Measurements from ENCODE around the gene KIAA1586. TPM values are rescaled to one million over a fixed set of nuclear protein-coding genes. Genes with fewer than 3 reads are reported as not detected.
A peak's percentile ranks its signal among the peaks of the same experiment; 100 is the strongest.
"Not testable (repeated sequence)": the region's sequence is repeated elsewhere in the genome, so short reads cannot be mapped to it uniquely, and the experiment has no call there.

The KIAA1586 gene
- total RNA-seq, 1 donor = 17.4 TPM

GRCh38 chr6:57040011-57040410 lies 6.5 kb upstream of the KIAA1586 start:
- H3K79me2 ChIP-seq (ENCODE audit: insufficient read depth, low read length) = no peaks in the 10 kb centered on the region
- H3K9me3 ChIP-seq (ENCODE audit: low read depth, low read length) = no peaks in the 10 kb centered on the region
- no peak overlapping the region for H3K27ac ChIP-seq (ENCODE audit: low read depth, low read length)
- TF ChIP-seq CTCF (IDR thresholded peaks at IDR 0.05; ENCODE audit: extremely low read depth, low read depth, low read length) = peak; percentile 32
- no peak overlapping the region for H3K4me2 ChIP-seq (ENCODE audit: insufficient read depth, low read length)
- H3K27me3 ChIP-seq (ENCODE audit: insufficient read depth, low read length) = no peaks in the 10 kb centered on the region
- no peak overlapping the region for H2AFZ ChIP-seq (ENCODE audit: low read length)
- no peaks in the 10 kb centered on the region for H3K36me3 ChIP-seq (ENCODE audit: insufficient read depth, low read length)
- no peak overlapping the region for H3K4me3 ChIP-seq (ENCODE audit: insufficient read depth, low read length)
- no peaks in the 10 kb centered on the region for H4K20me1 ChIP-seq (ENCODE audit: insufficient read depth, low read length)
- H3K4me1 ChIP-seq (ENCODE audit: insufficient read depth, low read length) = no peaks in the 10 kb centered on the region
- no peak for DNase-seq (ENCODE audit: insufficient read length, low spot score, missing footprints)

GRCh38 chr6:57044061-57044460 lies 2.4 kb upstream of the KIAA1586 start:
- not testable (repeated sequence) for H4K20me1 ChIP-seq (ENCODE audit: insufficient read depth, low read length); H3K4me2 ChIP-seq (ENCODE audit: insufficient read depth, low read length); H2AFZ ChIP-seq (ENCODE audit: low read length); H3K27me3 ChIP-seq (ENCODE audit: insufficient read depth, low read length); H3K4me3 ChIP-seq (ENCODE audit: insufficient read depth, low read length); H3K9me3 ChIP-seq (ENCODE audit: low read depth, low read length); H3K4me1 ChIP-seq (ENCODE audit: insufficient read depth, low read length); H3K36me3 ChIP-seq (ENCODE audit: insufficient read depth, low read length); DNase-seq (ENCODE audit: insufficient read length, low spot score, missing footprints); H3K27ac ChIP-seq (ENCODE audit: low read depth, low read length)
- peaks cover 12% of the 10 kb centered on the region for H3K79me2 ChIP-seq (ENCODE audit: insufficient read depth, low read length)

- Histone ChIP-seq H3K4me3 (ENCODE audit: insufficient read depth, low read length) (no peak overlapping the region), H2AFZ (ENCODE audit: low read length) (no peak overlapping the region), H3K4me2 (ENCODE audit: insufficient read depth, low read length) (no peak overlapping the region), H4K20me1 (ENCODE audit: insufficient read depth, low read length) (no peaks in the 10 kb centered on the region), H3K9me3 (ENCODE audit: low read depth, low read length) (no peaks in the 10 kb centered on the region), H3K27ac (ENCODE audit: low read depth, low read length) (no peak overlapping the region), H3K4me1 (ENCODE audit: insufficient read depth, low read length) (peaks cover 10% of the 10 kb centered on the region), H3K79me2 (ENCODE audit: insufficient read depth, low read length) (peaks cover 17% of the 10 kb centered on the region), H3K27me3 (ENCODE audit: insufficient read depth, low read length) (no peaks in the 10 kb centered on the region), H3K36me3 (ENCODE audit: insufficient read depth, low read length) (no peaks in the 10 kb centered on the region)
- no peak for DNase-seq (ENCODE audit: insufficient read length, low spot score, missing footprints)
- TF ChIP-seq CTCF (IDR thresholded peaks at IDR 0.05; ENCODE audit: extremely low read depth, low read depth, low read length) = no peak
Observed at GRCh38 chr6:57044568-57044967, 1.9 kb upstream of the KIAA1586 start.

GRCh38 chr6:57047257-57047585 lies 728 bp downstream of the KIAA1586 start:
- H3K4me3 ChIP-seq (ENCODE audit: insufficient read depth, low read length); H3K4me1 ChIP-seq (ENCODE audit: insufficient read depth, low read length); H3K27me3 ChIP-seq (ENCODE audit: insufficient read depth, low read length); DNase-seq (ENCODE audit: insufficient read length, low spot score, missing footprints); H3K27ac ChIP-seq (ENCODE audit: low read depth, low read length); H2AFZ ChIP-seq (ENCODE audit: low read length); H3K9me3 ChIP-seq (ENCODE audit: low read depth, low read length); H3K4me2 ChIP-seq (ENCODE audit: insufficient read depth, low read length); H4K20me1 ChIP-seq (ENCODE audit: insufficient read depth, low read length): not testable (repeated sequence)
- H3K79me2 ChIP-seq (ENCODE audit: insufficient read depth, low read length) = peaks cover 35% of the 10 kb centered on the region
- peaks cover 23% of the 10 kb centered on the region for H3K36me3 ChIP-seq (ENCODE audit: insufficient read depth, low read length)

- Histone ChIP-seq H3K4me3 (ENCODE audit: insufficient read depth, low read length) (peak overlapping the region; percentile 0), H3K79me2 (ENCODE audit: insufficient read depth, low read length) (peaks cover 35% of the 10 kb centered on the region), H3K36me3 (ENCODE audit: insufficient read depth, low read length) (peaks cover 30% of the 10 kb centered on the region), H3K4me2 (ENCODE audit: insufficient read depth, low read length) (peak overlapping the region; percentile 33)
- H3K9me3 ChIP-seq (ENCODE audit: low read depth, low read length); H2AFZ ChIP-seq (ENCODE audit: low read length); DNase-seq (ENCODE audit: insufficient read length, low spot score, missing footprints); H3K27ac ChIP-seq (ENCODE audit: low read depth, low read length); H3K4me1 ChIP-seq (ENCODE audit: insufficient read depth, low read length); H3K27me3 ChIP-seq (ENCODE audit: insufficient read depth, low read length); H4K20me1 ChIP-seq (ENCODE audit: insufficient read depth, low read length): not testable (repeated sequence)
Observed at GRCh38 chr6:57047859-57048258, 1.4 kb downstream of the KIAA1586 start.

All from osteoblast (primary cell).